Measurements from ENCODE around the gene ATP11B.

The ATP11B gene

DNA sequence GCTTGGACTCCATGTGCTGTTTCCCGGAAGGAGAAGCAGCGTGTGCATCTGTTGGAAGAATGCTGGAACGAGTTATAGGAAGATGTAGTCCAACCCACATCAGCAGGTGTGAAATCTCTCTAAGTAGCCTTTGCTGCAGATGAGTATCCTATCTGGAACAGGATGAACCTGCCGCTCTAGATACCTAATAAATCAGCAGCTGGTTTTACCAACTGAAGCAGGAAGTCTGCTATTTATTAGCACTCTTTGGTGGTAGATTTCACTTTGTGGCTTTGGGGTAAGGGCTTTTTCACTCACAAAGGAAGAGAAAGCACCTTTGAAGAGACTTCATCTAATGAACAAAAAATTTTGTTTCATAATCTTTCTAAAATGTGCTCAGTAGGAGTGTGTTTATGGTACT, 120.6 kb downstream of the ATP11B start:
- DNase-seq: no peak

DNA sequence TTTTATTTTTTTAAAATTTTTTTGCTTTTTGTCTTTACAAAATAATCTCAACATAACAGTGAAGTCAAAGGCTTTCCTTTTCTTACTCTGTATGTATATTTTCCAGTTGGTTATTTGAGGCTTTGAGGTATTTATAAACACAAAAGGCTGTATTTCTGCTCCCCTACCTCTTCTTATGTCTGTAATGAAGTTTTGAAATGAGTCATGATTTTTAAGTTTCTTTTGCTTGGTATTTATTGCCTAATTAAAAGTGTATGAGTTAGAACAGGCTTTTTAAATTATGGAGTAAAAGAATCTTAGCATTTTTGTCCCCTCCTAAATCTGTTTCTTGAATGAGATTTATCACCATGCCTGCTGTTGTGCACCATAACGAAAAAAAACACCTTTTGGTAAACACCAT, 121.0 kb downstream of the ATP11B start:
- no peak for DNase-seq

DNA sequence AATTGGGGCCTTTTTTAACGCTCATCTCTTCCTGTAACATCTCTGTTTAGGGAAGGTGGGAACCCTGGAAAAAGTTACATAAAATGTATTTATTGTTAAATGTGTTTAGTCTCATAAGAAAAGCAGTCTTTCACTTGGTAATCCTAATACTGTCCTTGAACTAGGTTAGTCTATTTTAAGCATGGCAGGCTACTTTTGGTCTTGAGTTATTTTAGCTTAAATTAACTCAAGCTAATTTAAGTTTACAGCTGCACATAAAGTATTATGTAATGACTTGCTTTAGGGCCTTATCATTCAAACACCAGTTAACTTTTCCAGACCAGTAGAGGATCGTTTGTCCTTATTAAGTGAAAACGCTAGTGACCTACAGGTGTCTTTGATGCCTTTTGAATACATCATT, 123.8 kb downstream of the ATP11B start:
- DNase-seq: no peak

DNA sequence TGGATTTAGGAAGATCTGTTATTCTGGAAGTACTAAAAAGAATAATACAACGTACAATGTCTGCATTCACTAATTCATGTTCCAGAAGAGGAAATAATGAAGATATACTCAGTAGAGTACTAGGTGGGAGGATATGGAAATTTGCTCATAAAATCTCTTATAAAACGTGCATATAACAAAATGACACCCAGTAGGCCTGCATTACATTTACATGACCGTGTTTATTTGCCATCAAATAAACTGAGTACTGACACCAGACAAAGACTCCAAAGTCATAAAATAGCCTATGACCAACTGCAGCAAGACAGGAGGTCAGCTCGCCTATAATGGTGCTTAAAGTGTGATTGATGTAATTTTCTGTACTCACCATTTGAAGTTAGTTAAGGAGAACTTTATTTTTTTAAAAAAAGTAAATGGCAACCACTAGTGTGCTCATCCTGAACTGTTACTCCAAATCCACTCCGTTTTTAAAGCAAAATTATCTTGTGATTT, 126.6 kb downstream of the ATP11B start:
- DNase-seq: no peak

DNA sequence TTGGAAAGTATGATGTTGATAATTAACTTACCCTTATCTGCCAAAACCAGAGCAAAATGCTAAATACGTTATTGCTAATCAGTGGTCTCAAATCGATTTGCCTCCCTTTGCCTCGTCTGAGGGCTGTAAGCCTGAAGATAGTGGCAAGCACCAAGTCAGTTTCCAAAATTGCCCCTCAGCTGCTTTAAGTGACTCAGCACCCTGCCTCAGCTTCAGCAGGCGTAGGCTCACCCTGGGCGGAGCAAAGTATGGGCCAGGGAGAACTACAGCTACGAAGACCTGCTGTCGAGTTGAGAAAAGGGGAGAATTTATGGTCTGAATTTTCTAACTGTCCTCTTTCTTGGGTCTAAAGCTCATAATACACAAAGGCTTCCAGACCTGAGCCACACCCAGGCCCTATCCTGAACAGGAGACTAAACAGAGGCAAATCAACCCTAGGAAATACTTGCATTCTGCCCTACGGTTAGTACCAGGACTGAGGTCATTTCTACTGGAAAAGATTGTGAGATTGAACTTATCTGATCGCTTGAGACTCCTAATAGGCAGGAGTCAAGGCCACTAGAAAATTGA, 127.3 kb downstream of the ATP11B start:
- no peak for DNase-seq

DNA sequence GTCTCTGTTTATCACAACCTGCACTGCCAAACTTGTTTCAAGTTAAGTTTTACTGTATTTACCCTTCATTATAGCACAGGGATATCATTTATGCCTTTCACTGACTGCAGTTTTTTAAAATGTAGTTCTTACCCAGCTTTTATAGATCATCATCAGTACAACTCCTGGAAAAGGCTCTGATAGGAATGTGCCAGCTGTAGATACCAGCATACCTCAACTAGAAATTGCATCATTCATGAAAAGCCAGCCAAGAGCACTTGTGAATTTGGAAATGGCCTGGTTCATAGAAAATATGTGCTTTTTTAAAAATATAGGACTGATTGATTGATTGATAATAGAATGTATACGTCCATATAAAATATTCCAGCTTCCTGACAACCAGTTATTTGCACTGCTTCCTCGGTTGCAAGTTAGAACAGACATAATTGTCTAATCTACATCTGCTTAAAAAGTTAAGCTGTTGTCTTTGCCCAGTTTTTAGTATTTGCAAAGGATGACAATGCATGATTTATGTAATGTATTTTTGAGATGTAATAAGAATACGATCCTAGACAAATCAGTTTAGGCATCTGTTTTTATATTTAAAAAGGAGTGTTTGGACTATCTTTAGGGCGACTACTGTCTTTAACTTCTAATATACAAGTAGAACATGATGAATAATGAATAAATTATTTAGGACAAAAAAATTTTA, 128.5 kb downstream of the ATP11B start:
- no peak for DNase-seq

DNA sequence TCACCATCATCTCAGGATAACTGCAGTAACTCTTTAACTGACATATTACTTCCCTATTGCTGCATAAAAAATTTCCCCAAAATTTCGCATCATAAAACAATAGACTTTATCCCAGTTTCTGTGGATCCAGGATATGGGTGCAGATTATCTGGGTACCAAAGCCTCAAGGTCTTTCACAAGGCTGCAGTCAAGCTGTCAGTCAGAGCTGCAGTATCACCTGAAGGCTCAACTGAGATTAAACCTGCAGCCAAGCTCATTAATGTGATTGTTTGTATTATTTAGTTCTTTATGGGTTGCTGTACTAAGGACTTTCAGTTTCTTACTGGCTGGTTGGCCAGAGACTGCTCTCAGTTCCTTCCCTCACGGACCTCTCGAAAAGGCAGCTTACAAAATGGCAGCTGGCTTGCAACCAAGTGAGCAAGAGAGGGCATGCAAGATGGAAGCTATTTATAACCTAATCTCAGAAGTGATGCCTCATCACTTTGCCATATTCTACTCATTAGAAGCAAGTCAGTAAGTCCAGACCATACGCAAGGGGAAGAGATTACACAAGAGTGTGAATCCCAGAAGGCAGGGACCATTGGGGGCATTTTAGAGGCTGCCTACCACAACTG, 132.1 kb downstream of the ATP11B start:
- DNase-seq: no peak

DNA sequence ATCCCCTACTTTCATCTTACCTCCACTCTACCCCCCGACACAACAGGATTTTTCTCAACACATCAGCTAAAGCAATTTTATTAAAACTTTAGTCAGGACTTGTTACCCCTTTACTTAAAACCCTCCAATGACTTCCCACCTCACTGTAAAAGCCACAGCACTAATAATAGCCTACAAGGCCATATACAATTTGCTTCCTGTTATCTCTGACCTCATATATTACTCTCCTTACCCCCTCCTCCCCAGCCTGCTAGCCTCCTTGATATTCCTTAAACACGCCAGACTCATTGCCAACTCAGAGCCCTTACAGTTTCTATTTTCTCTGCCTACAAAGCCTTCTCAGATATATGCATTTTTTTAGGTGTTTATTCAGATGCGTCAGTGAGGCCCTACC, 132.6 kb downstream of the ATP11B start:
- DNase-seq: no peak

DNA sequence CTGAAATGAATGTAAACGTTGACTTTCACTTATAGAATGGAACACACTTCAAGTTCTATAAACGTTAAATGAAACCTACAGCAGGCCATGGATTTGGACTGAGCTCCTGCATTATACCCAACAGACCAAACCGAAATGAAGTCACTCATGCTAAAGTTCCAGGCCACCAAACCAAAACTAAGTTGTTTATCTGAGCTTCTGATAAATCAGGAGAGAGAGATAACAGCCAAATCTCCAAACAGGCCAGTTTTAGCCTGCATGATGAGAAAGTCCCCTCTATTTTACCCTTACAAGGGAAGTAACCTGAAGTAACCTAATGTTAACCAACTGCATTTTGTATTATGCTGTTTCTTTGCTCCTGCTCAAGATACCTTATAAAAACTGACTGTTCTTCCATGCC, 142.5 kb downstream of the ATP11B start:
- no peak for DNase-seq

DNA sequence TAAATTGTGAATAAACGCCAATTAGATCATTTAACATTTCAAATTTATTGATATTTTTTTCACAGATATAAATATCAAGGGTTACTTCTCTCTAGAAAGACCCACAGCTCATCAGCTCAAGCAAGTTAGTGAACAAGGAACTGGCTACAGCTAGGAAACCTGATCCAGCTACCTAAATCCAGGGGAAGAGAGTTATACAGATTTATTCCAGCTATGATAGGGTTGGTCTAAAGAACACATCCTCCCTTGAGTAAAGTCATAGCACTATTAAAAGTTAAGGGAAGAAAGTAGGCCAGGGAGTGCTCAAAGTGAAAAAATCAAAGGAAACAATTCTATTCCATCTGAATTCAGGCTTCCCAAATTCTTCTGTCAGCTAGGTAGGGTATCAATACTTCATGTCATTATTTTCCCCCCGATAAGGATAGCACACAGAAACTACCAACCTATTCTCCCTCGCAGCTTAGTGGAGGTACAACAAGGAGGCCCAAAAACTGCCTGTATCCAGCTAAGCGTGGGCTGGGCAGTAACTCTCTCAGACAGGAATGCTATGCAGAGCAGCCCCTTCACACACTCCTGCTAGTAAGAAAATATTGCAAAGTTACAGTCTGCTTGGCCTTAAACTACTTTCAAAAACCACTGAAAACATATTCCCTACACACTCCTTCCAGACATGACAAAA, 143.1 kb downstream of the ATP11B start:
- no peak for DNase-seq

DNA sequence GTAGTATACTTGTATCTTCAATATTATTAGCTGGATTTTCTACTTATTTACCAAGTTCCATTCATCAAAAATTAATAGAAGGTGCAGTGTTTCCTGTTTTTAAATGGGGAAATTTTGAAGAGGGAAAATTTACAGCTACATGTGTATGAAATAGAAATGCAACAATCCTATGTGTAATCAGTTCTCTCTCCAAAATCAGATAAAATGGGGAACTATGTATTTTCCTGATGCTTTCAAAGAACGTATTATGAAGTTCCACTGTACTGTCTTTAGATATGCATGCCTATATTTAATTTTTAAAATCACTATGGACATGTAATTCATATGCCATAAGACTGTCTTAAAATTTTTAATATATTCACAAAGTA, 143.6 kb downstream of the ATP11B start:
- no peak for DNase-seq

DNA sequence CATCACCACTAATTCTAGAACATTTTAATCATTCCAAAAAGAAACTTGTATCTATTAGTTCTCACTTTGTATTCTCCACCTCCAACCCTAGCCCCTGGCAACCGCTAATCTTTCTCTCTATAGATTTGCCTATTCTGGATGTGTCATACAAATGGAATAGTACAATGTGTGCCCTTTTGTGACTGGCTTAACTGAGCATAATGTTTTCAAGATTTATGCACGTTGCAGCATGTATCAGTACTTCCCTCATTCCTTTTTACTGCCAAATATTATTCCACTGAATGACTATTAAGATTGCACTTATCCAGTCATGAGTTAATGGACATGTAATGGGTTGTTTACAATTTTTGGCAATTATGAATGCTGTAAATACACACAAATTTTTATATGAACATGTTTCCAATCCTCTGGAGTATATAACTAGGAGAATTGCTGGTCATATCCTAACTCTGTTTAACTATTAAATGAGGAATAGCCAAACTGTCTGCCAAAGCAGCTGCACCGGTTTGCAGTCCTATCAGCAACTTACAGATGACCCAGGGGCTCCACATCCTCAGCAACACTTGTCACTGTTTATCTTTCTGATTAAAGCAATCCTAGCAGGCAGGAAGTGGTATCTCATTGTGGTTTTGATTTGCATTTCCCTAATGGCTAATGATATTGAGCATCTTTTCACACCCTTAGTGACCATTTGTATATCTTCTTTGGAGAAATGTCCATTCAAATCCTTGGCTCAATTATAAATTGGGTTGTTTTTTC, 144.2 kb downstream of the ATP11B start:
- no peak for DNase-seq

DNA sequence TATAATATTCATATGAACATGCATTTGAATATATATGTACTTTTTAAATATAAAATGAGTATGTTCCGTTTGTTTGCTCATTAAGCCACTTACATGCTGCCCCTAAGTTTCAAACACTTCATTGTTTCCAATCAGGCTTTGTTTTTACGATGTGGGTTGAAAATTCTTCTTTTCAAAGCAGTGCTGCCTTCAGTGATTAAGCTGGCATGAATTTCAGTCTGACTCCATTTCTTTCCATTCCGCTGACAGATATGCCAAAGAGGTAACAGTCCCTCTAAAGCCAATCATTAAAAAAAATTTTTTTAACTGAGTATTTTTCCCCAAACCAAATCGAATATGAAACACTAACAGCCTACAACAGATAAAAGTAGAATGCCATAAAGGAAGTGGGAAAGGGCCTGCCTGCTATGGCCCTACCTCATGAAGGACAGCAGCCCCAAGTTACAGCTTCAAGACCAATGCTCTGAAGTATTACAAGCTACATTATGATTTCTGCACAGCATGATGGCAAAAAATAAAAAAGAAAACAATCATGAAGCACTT, 147.0 kb downstream of the ATP11B start:
- DNase-seq: no peak

DNA sequence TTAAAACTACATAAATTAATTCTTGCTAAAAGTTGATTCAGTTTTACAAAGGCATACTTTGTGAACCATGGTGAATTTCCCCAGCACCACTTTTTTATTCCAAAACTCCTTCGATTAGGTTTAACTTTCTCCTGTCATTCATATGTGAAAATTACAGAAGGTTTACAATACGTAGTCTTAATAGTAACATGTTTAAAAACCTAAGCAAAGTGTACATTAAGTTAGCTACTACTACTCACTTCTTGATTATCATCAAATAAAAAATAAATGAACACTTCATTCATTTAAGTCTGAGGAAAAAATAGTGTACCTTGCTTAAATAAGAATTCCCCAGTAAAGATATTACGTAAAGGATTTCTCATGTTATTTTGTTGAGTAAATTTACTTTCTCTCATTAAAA, 148.4 kb downstream of the ATP11B start:
- no peak for DNase-seq

DNA sequence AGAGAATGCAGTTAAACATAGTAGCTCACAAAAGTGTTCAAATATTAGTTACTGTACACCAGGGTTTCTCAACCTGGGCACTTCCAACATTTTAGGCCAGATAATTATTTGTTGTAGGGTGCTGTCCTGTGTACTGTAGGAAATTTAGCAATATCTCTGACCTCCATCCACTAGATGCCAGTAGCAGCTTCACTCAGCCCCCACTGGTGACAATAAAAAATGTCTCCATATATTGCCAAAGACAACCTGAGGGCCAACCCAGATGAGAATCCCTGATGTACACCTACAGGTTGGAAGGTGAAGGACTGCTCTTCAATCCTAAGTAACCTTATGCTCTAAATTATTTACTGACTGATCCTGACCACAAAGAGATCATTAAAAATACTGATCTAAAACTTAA, 154.6 kb downstream of the ATP11B start:
- no peak for DNase-seq

DNA sequence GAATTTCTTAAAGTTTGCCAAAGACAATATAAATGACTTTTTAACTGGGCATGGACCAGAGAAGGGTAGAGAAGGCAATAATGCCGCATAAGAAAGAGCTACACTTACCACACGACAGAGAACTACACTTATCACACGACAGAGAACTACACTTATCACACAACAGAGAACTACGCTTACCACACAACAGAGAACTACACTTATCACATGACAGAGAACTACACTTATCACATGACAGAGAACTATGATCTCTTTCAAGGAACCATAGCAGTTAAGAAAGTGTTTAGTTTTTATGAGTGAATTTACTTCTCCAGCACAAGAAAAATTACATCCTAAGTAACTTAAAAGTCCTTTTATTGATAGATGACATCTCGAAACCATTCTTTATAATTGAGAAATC, 155.0 kb downstream of the ATP11B start:
- DNase-seq: no peak

DNA sequence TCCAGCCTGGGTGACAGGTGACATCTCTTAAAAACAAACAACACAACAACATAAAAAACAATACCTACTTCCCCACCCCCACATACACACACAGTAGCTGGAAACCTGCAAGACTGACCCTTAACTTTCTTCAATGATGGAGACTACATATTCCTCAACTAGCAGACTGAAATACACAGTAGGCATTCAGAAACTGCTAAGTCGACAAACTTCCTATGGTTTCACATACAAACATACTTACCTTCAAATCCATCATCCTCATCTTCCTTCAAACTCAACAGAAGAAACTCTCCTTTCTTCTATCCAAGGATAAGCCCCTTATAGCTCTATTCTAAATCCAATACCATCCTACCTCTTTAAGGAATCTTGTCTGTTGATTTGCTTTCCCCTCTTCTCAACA, 156.4 kb downstream of the ATP11B start:
- no peak for DNase-seq

DNA sequence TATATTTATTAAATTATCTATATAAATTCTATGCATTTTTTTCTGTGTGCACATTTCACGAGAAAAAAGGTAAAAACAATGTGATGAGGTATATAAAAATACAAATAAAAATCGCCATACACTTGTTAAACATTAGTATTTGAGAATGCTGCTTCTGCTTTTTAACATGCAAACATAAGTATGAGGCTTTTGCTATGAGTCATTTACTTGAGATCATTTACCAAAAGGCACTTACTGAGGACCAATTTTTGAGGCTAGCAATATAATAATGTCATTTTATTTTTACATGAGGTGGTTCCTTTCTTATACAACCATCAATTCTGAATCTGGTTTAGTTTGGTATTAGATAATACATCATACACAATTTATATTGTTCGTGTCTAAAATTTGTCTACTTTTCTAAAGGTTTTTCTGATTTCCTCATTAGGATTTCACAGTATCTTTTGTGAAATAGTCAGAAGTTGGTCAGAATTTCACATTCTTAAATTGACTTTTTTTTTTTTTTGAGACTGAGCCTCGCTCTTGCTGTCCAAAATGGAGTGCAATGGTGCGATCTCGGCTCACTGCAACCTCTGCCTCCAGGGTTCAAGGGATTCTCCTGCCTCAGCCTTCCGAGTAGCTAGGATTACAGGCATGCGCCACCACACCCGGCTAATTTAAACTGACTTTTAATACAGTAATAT, 161.4 kb downstream of the ATP11B start:
- DNase-seq: no peak

DNA sequence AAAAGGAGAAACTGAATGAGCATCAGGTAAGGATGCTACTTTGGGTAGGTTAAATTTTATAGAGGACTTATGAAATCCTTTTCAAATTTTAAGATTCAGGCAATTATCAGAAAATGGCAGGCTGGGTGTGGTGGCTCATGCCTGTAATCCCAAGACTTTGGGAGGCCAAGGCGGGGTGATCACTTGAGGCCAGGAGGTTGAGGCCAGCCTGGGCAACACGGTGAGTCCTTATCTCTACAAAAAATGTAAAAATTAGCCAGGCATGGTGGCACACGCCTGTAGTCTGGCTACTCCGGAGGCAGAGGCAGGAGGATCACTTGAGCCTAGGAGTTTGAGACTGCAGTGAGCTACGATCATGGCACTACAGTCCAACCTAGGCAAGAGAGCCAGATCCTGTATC, 163.9 kb downstream of the ATP11B start:
- no peak for DNase-seq

DNA sequence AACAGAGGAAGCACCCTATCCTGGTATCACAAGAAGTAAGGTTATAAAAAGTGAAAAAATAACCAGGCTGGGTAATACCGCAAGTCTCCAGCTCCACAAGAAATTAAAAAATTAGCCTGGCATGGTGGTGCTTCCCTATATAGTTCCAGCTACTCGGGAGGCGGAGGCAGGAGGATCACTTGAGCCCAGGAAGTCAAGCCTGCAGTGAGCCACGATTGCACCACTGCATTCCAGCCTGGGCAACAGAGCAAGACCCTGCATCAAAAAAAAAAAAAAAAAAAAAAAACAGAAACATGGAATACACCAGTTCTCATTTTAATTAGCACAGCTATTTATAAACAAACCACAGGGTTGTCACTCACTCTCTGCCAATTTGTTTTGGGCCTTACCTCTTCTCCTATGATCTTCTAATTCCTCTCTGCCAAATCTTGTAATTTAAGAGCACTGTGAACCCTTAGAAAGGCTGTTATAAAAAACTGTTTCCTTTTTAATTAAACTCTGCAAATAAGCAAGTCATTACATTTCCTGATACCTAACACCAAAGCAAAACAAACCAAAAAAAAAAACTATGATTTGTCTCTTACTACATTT, 164.5 kb downstream of the ATP11B start:
- no peak for DNase-seq

DNA sequence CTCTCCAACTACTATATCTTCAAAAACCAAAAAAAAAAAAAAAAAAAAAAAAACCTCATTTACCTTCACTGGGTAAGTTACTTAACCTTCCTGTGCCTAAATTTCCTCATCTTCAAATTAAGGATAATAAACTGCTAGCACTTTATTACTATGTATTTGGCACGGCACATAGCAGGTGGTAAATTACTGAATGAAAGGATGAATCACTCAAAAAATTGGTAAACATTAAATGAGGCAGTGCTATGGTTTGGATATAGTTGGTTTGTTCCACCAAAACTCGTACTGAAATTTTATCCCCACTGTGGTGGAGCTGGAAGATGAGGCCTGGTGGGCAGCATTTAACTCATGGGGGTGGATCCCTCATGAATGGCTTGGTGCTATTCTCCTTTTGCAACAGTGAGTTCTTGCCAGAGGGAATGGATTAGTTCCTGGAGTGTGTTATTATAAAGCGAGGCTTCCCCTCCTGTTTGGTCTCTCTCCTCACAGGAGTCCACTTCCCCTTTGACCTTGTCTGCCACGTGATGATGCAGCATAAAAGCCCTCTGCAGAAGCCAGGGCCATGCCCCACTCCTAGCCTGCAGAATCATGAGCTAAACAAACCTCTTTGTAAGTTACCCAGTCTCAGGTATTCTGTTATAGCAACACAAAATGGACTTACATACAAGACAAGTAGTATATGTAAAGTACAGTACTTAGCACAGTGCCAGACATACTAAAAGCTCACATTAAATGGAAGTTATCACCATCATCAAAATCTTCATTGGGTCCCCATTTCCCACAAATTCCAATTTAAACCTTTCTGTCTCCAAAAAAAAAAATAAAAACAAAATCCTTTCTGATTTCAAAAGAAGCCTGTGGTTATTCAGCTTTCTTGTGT, 166.4 kb downstream of the ATP11B start:
- DNase-seq: no peak
